ENCODE data around the gene LGR4.

The LGR4 gene

GRCh38 chr11:27447288-27448183, 25.1 kb downstream of the LGR4 start:
- TF ChIP-seq CTCF (conservative IDR thresholded peaks at IDR 0.05; ENCODE audit: low read depth, low read length), result no peak
- no peak for DNase-seq (ENCODE audit: low read depth)
- H3K4me3 ChIP-seq (ENCODE audit: low read length), result no peak overlapping the region

- H3K4me3 ChIP-seq (ENCODE audit: low read length), result no peak overlapping the region
- no peak for DNase-seq (ENCODE audit: low read depth)
- TF ChIP-seq CTCF (conservative IDR thresholded peaks at IDR 0.05; ENCODE audit: low read depth, low read length), result no peak
Observed at GRCh38 chr11:27445625-27446024, 27.0 kb downstream of the LGR4 start.

- TF ChIP-seq CTCF (conservative IDR thresholded peaks at IDR 0.05; ENCODE audit: low read depth, low read length), result no peak
- DNase-seq (ENCODE audit: low read depth), result no peak
- no peak overlapping the region for H3K4me3 ChIP-seq (ENCODE audit: low read length)
Observed at GRCh38 chr11:27444801-27445215, 27.8 kb downstream of the LGR4 start.

GRCh38 chr11:27443746-27444507, 28.7 kb downstream of the LGR4 start:
- DNase-seq (ENCODE audit: low read depth), result no peak
- TF ChIP-seq CTCF (conservative IDR thresholded peaks at IDR 0.05; ENCODE audit: low read depth, low read length), result no peak
- H3K4me3 ChIP-seq (ENCODE audit: low read length), result no peak overlapping the region

GRCh38 chr11:27443227-27443626, 29.4 kb downstream of the LGR4 start:
- DNase-seq (ENCODE audit: low read depth), result no peak
- TF ChIP-seq CTCF (conservative IDR thresholded peaks at IDR 0.05; ENCODE audit: low read depth, low read length), result no peak
- H3K4me3 ChIP-seq (ENCODE audit: low read length), result no peak overlapping the region

- no peak for TF ChIP-seq CTCF (conservative IDR thresholded peaks at IDR 0.05; ENCODE audit: low read depth, low read length)
- no peak overlapping the region for H3K4me3 ChIP-seq (ENCODE audit: low read length)
Observed at GRCh38 chr11:27440090-27440489, 32.5 kb downstream of the LGR4 start.

More at GRCh38 chr11:27440090-27440489, 32.5 kb downstream of the LGR4 start:
- no peak for DNase-seq (ENCODE audit: low read depth)
